ENCODE measurements around the gene TMEM150B.

GRCh38 chr19:55304980-55305379 is 20.2 kb downstream of the TMEM150B start:
- TF ChIP-seq CTCF (IDR thresholded peaks at IDR 0.05; ENCODE audit: low read depth, low read length, poor library complexity, severe bottlenecking) (no peak), EZH2phosphoT487 (IDR thresholded peaks at IDR 0.05; ENCODE audit: borderline replicate concordance, low read length) (no peak)

Measured in DOHH2 (cell line).